Activated naive CD8-positive, alpha-beta T cell (primary cell): ENCODE results near the gene REG3A.

Source experiments
- H3K27ac Mint-ChIP-seq: one replicate; pipeline ENCODE4 v1.8.0; 2021; ENCODE audit warnings: mixed read lengths
- H3K27me3 Mint-ChIP-seq: one replicate; pipeline ENCODE4 v1.8.0; 2021; ENCODE audit warnings: mixed read lengths
- H3K36me3 Mint-ChIP-seq: one replicate; pipeline ENCODE4 v1.8.0; 2021; ENCODE audit warnings: mixed read lengths
- H3K4me1 Mint-ChIP-seq: one replicate; pipeline ENCODE4 v1.8.0; 2021; ENCODE audit warnings: low read depth, mixed read lengths
- H3K4me3 Mint-ChIP-seq: one replicate; pipeline ENCODE4 v1.8.0; 2021; ENCODE audit warnings: mild to moderate bottlenecking, mixed read lengths
- H3K9me3 Mint-ChIP-seq: one replicate; pipeline ENCODE4 v1.8.0; 2021; ENCODE audit warnings: low read depth, mixed read lengths

The REG3A gene

GRCh38 chr2:79131687-79132086 lies 27.9 kb downstream of the REG3A start:
- Mint-ChIP-seq H3K9me3 (peaks cover 3% of the 10 kb centered on the region), H3K4me1 (no peaks in the 10 kb centered on the region), H3K27ac (no peak overlapping the region), H3K4me3 (no peak overlapping the region), H3K27me3 (no peaks in the 10 kb centered on the region), H3K36me3 (no peaks in the 10 kb centered on the region)

GRCh38 chr2:79129804-79130203 lies 29.7 kb downstream of the REG3A start:
- no peak overlapping the region for H3K27ac Mint-ChIP-seq
- no peaks in the 10 kb centered on the region for H3K4me1 Mint-ChIP-seq
- peaks cover 3% of the 10 kb centered on the region for H3K9me3 Mint-ChIP-seq
- H3K4me3 Mint-ChIP-seq = no peak overlapping the region
- no peaks in the 10 kb centered on the region for H3K36me3 Mint-ChIP-seq
- no peaks in the 10 kb centered on the region for H3K27me3 Mint-ChIP-seq

- no peaks in the 10 kb centered on the region for H3K36me3 Mint-ChIP-seq
- no peak overlapping the region for H3K27ac Mint-ChIP-seq
- H3K27me3 Mint-ChIP-seq = no peaks in the 10 kb centered on the region
- H3K4me1 Mint-ChIP-seq = no peaks in the 10 kb centered on the region
- peaks cover 5% of the 10 kb centered on the region for H3K9me3 Mint-ChIP-seq
- H3K4me3 Mint-ChIP-seq = no peak overlapping the region
Measured at GRCh38 chr2:79129260-79129659, 30.3 kb downstream of the REG3A start.

GRCh38 chr2:79128406-79128805 lies 31.1 kb downstream of the REG3A start:
- Mint-ChIP-seq H3K27me3 (no peaks in the 10 kb centered on the region), H3K36me3 (no peaks in the 10 kb centered on the region), H3K27ac (no peak overlapping the region), H3K9me3 (peaks cover 7% of the 10 kb centered on the region), H3K4me1 (no peaks in the 10 kb centered on the region), H3K4me3 (no peak overlapping the region)

GRCh38 chr2:79125721-79125985 lies 33.9 kb downstream of the REG3A start:
- Mint-ChIP-seq H3K27ac (no peak overlapping the region), H3K27me3 (no peaks in the 10 kb centered on the region), H3K9me3 (peaks cover 7% of the 10 kb centered on the region), H3K4me1 (no peaks in the 10 kb centered on the region), H3K36me3 (no peaks in the 10 kb centered on the region), H3K4me3 (no peak overlapping the region)

GRCh38 chr2:79124907-79125720 lies 34.4 kb downstream of the REG3A start:
- Mint-ChIP-seq H3K4me1 (no peaks in the 10 kb centered on the region), H3K27ac (no peak overlapping the region), H3K36me3 (no peaks in the 10 kb centered on the region), H3K4me3 (no peak overlapping the region), H3K9me3 (peaks cover 7% of the 10 kb centered on the region), H3K27me3 (no peaks in the 10 kb centered on the region)

- Mint-ChIP-seq H3K36me3 (no peaks in the 10 kb centered on the region), H3K27ac (no peak overlapping the region), H3K4me1 (no peaks in the 10 kb centered on the region), H3K4me3 (no peak overlapping the region), H3K9me3 (peaks cover 4% of the 10 kb centered on the region), H3K27me3 (no peaks in the 10 kb centered on the region)
Measured at GRCh38 chr2:79122676-79123075, 36.9 kb downstream of the REG3A start.

GRCh38 chr2:79120194-79120713 lies 39.3 kb downstream of the REG3A start, which contains the start of gene REG1A:
TSS of gene REG1A (plus strand) at chr2:79120488. CDS start at chr2:79120862, 374 bp downstream.
- H3K27ac Mint-ChIP-seq = no peak within 1 kb of the TSS

GRCh38 chr2:79116997-79117928 lies 42.3 kb downstream of the REG3A start:
- Mint-ChIP-seq H3K4me1 (no peaks in the 10 kb centered on the region), H3K27me3 (no peaks in the 10 kb centered on the region), H3K4me3 (no peak overlapping the region), H3K36me3 (no peaks in the 10 kb centered on the region), H3K27ac (no peak overlapping the region), H3K9me3 (no peaks in the 10 kb centered on the region)

More at GRCh38 chr2:79120194-79120713, 39.3 kb downstream of the REG3A start, which contains the start of gene REG1A:
- peaks cover 4% of the 10 kb centered on the region for H3K9me3 Mint-ChIP-seq
- no peak within 1 kb of the TSS for H3K4me3 Mint-ChIP-seq
- no peaks in the 10 kb centered on the region for H3K27me3 Mint-ChIP-seq
- H3K4me1 Mint-ChIP-seq = no peaks in the 10 kb centered on the region
- no peaks in the 10 kb centered on the region for H3K36me3 Mint-ChIP-seq

- H3K4me1 Mint-ChIP-seq = no peaks in the 10 kb centered on the region
- H3K27ac Mint-ChIP-seq = no peak overlapping the region
- H3K27me3 Mint-ChIP-seq = no peaks in the 10 kb centered on the region
- H3K9me3 Mint-ChIP-seq = no peaks in the 10 kb centered on the region
- no peaks in the 10 kb centered on the region for H3K36me3 Mint-ChIP-seq
- no peak overlapping the region for H3K4me3 Mint-ChIP-seq
Measured at GRCh38 chr2:79114797-79115494, 44.6 kb downstream of the REG3A start.

- H3K9me3 Mint-ChIP-seq = no peaks in the 10 kb centered on the region
- H3K4me3 Mint-ChIP-seq = no peak overlapping the region
- no peaks in the 10 kb centered on the region for H3K36me3 Mint-ChIP-seq
- no peaks in the 10 kb centered on the region for H3K4me1 Mint-ChIP-seq
- no peak overlapping the region for H3K27ac Mint-ChIP-seq
- H3K27me3 Mint-ChIP-seq = no peaks in the 10 kb centered on the region
Measured at GRCh38 chr2:79112269-79112668, 47.3 kb downstream of the REG3A start.
